Astrocyte (in vitro differentiated cells and primary cell): ENCODE measurements around the gene RRBP1. TPM values are rescaled to one million over a fixed set of nuclear protein-coding genes. Genes with fewer than 3 reads are reported as not detected.

ENCODE experiments used
- DNase-seq: peaks from one replicate; pipeline ENCODE4 v3.0.0-alpha.2; 2010; ENCODE audit warnings: low read depth
- FAIRE-seq: peaks from 2 replicates; lab custom pipeline; 2011; peaks lifted over from hg19 to GRCh38; lab: Jason Lieb, UNC
- H2AFZ ChIP-seq: 2 replicates; pipeline ENCODE4 v1.6.0; 2012; ENCODE audit warnings: low read depth, low read length, inconsistent platforms
- H3K27ac ChIP-seq: 2 replicates; pipeline ENCODE4 v1.5.1; 2011; ENCODE audit warnings: low read depth, low read length, inconsistent platforms
- H3K27me3 ChIP-seq: 2 replicates; pipeline ENCODE4 v1.6.0; 2011; ENCODE audit warnings: low read length, inconsistent platforms; ENCODE audit not compliant: insufficient read depth
- H3K36me3 ChIP-seq: 2 replicates; pipeline ENCODE4 v1.5.1; 2011; ENCODE audit warnings: low read length, inconsistent platforms; ENCODE audit not compliant: insufficient read depth
- H3K4me1 ChIP-seq: 2 replicates; pipeline ENCODE4 v1.5.1; 2011; ENCODE audit warnings: low read length, inconsistent platforms; ENCODE audit not compliant: insufficient read depth
- H3K4me2 ChIP-seq: 2 replicates; pipeline ENCODE4 v1.6.0; 2012; ENCODE audit warnings: low read length, inconsistent platforms
- H3K4me3 ChIP-seq: 2 replicates; pipeline ENCODE4 v1.5.1; 2011; ENCODE audit warnings: low read depth, mild to moderate bottlenecking, low read length, inconsistent platforms; ENCODE audit not compliant: insufficient read depth
- H3K79me2 ChIP-seq: 2 replicates; pipeline ENCODE4 v1.6.0; 2012; ENCODE audit warnings: mild to moderate bottlenecking, low read length, inconsistent platforms; ENCODE audit not compliant: insufficient read depth
- H3K9ac ChIP-seq: 2 replicates; pipeline ENCODE4 v1.6.0; 2012; ENCODE audit warnings: mild to moderate bottlenecking, low read length, inconsistent platforms
- H3K9me3 ChIP-seq: 2 replicates; pipeline ENCODE4 v1.5.1; 2012; ENCODE audit warnings: low read depth, mild to moderate bottlenecking, low read length, inconsistent platforms; ENCODE audit not compliant: insufficient read depth
- H4K20me1 ChIP-seq: 2 replicates; pipeline ENCODE4 v1.6.0; 2012; ENCODE audit warnings: low read length, inconsistent platforms; ENCODE audit not compliant: insufficient read depth
- H3K27ac Mint-ChIP-seq: one replicate; pipeline ENCODE4 v1.8.0; 2021; ENCODE audit warnings: mild to moderate bottlenecking, mixed read lengths; ENCODE audit not compliant: unreplicated experiment
- H3K27me3 Mint-ChIP-seq: one replicate; pipeline ENCODE4 v1.8.0; 2021; ENCODE audit warnings: low read depth, mixed read lengths; ENCODE audit not compliant: unreplicated experiment
- H3K36me3 Mint-ChIP-seq: one replicate; pipeline ENCODE4 v1.8.0; 2021; ENCODE audit warnings: low read depth, mixed read lengths; ENCODE audit not compliant: unreplicated experiment
- H3K4me1 Mint-ChIP-seq: one replicate; pipeline ENCODE4 v1.8.0; 2021; ENCODE audit warnings: low read depth, mixed read lengths; ENCODE audit not compliant: unreplicated experiment
- H3K4me3 Mint-ChIP-seq: one replicate; pipeline ENCODE4 v1.8.0; 2021; ENCODE audit warnings: mild to moderate bottlenecking, moderate library complexity, mixed read lengths; ENCODE audit not compliant: unreplicated experiment
- H3K9me3 Mint-ChIP-seq: one replicate; pipeline ENCODE4 v1.8.0; 2021; ENCODE audit warnings: mild to moderate bottlenecking, mixed read lengths; ENCODE audit not compliant: unreplicated experiment
- CTCF ChIP-seq: IDR thresholded peaks from 2 replicates; pipeline ENCODE4 v1.5.1; 2011; ENCODE audit warnings: low read depth, mild to moderate bottlenecking, inconsistent platforms, low read length, moderate library complexity; ENCODE audit not compliant: insufficient read depth
- EZH2 ChIP-seq: IDR thresholded peaks from 2 replicates; pipeline ENCODE4 v1.6.1; 2012; ENCODE audit warnings: mild to moderate bottlenecking, low read length, inconsistent platforms; ENCODE audit not compliant: insufficient read depth
- total RNA-seq: library from RNA; stranded (reverse); gene quantifications from 2 replicates; pipeline ENCODE4 v1.2.1, GENCODE V29; 2021

Gene RRBP1
- total RNA-seq, 1 donor from 2014 or later: 347 TPM

- H3K36me3 ChIP-seq: peaks cover 5% of the 10 kb centered on the region
- H4K20me1 ChIP-seq: peaks cover 59% of the 10 kb centered on the region
- Mint-ChIP-seq H3K36me3 (peaks cover 2% of the 10 kb centered on the region), H3K27ac (peak overlapping the region; percentile 86), H3K4me3 (peak overlapping the region; percentile 99), H3K27me3 (no peaks in the 10 kb centered on the region), H3K9me3 (no peaks in the 10 kb centered on the region), H3K4me1 (peaks cover 31% of the 10 kb centered on the region)
- H3K27me3 ChIP-seq: no peaks in the 10 kb centered on the region
- peak overlapping the region; percentile 92 for H3K4me2 ChIP-seq
- H3K79me2 ChIP-seq: peaks cover 63% of the 10 kb centered on the region
- TF ChIP-seq CTCF (no peak), EZH2 (no peak)
- peak overlapping the region; percentile 93 for H3K27ac ChIP-seq
- H3K4me3 ChIP-seq: peak overlapping the region; percentile 100
- H3K9ac ChIP-seq: peak overlapping the region; percentile 96
- H2AFZ ChIP-seq: no peak overlapping the region
- H3K9me3 ChIP-seq: no peaks in the 10 kb centered on the region
- H3K4me1 ChIP-seq: peaks cover 18% of the 10 kb centered on the region
- DNase-seq: no peak
- FAIRE-seq: no peak
These were observed 110.9 kb downstream of the RRBP1 start for GRCh38 chr20:17571153-17571527.

DNA sequence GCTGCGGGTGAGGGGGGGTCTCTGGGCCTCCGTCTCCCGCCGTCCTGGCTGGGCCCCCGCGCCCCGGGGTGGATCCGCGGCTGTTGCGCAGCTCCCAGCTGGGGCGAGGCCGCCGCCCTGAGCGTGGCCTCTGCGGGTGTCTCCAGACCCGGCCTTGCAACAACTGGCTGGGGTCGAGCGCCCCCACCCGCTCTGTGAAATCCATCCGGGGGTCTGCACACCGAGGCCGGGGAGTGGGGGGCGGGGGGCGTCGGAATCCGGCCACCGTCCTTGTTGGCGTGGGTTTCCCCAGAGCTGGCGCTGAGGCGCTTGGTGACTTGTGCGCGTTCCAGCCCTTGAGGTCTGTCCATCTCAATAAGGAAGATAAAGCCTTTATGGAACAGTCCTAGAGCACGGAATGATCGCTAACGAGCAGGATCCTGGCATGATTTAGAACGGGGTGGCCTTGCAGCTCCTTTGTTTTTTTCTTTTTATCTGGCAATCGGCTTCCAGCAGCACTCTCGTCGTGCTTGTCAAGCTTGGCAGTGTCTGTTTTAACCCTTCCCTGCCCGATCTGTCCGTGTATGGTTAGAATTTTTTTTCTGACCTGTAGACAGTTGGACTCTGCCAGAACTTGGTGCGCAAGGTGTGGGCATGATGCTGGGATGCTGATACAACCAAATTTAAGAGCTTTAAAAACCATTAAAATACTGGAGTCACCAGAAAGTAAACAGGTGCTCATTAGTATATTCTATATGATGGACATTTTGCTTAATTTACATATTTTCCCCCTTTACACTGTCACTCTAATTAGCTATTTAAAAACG lies 111.5 kb downstream of the RRBP1 start:
- no peak for TF ChIP-seq CTCF
- no peak for TF ChIP-seq EZH2
- peaks cover 57% of the 10 kb centered on the region for H3K79me2 ChIP-seq
- Mint-ChIP-seq H3K27ac (peak overlapping the region; percentile 86), H3K4me3 (peak overlapping the region; percentile 99), H3K27me3 (no peaks in the 10 kb centered on the region), H3K4me1 (peaks cover 31% of the 10 kb centered on the region), H3K36me3 (peaks cover 2% of the 10 kb centered on the region), H3K9me3 (no peaks in the 10 kb centered on the region)
- no peak for DNase-seq
- peak overlapping the region; percentile 100 for H3K4me3 ChIP-seq
- H3K4me2 ChIP-seq: peak overlapping the region; percentile 92
- no peaks in the 10 kb centered on the region for H3K27me3 ChIP-seq
- H3K27ac ChIP-seq: peak overlapping the region; percentile 93
- peaks cover 5% of the 10 kb centered on the region for H3K36me3 ChIP-seq
- H3K9me3 ChIP-seq: no peaks in the 10 kb centered on the region
- H3K9ac ChIP-seq: peak overlapping the region; percentile 96
- H4K20me1 ChIP-seq: peaks cover 53% of the 10 kb centered on the region
- H2AFZ ChIP-seq: no peak overlapping the region
- FAIRE-seq: no peak
- H3K4me1 ChIP-seq: peaks cover 19% of the 10 kb centered on the region
